ES-I3 (cell line): ENCODE results near the gene AIDA.
"Not testable (repeated sequence)": the region's sequence is repeated elsewhere in the genome, so short reads cannot be mapped to it uniquely, and the experiment has no call there.

Experiments used
- H3K36me3 ChIP-seq: 2 replicates; pipeline ENCODE4 v1.6.1; 2013; ENCODE audit warnings: mild to moderate bottlenecking, low read length, control low read depth, moderate library complexity; ENCODE audit not compliant: insufficient read depth
- H3K4me1 ChIP-seq: 2 replicates; pipeline ENCODE4 v1.6.1; 2013; ENCODE audit warnings: mild to moderate bottlenecking, control low read depth, low read length; ENCODE audit not compliant: insufficient read depth
- H3K9ac ChIP-seq: 2 replicates; pipeline ENCODE4 v1.6.1; 2013; ENCODE audit warnings: low read depth, mild to moderate bottlenecking, low read length, moderate library complexity
- H3K9me3 ChIP-seq: 2 replicates; pipeline ENCODE4 v1.6.1; 2013; ENCODE audit warnings: mild to moderate bottlenecking, low read length, moderate library complexity; ENCODE audit not compliant: control insufficient read depth, insufficient read depth

Gene AIDA

GRCh38 chr1:222712253-222713090, at the start of gene AIDA, which contains the start of gene BROX:
Gene AIDA, minus strand, starts transcription at chr1:222712491. Its CDS starts 174 bp downstream, at chr1:222712317.
Gene BROX, plus strand, starts transcription at chr1:222712564. Its CDS starts 3,136 bp downstream, at chr1:222715700.
- Histone ChIP-seq H3K9ac (peak within 1 kb of the TSS; percentile 97), H3K4me1 (peaks cover 6% of the 10 kb centered on the region; the same call in 1 of the 2 replicates), H3K36me3 (no peaks in the 10 kb centered on the region), H3K9me3 (no peaks in the 10 kb centered on the region)

- Histone ChIP-seq H3K9me3 (no peaks in the 10 kb centered on the region), H3K36me3 (no peaks in the 10 kb centered on the region), H3K4me1 (no peaks in the 10 kb centered on the region), H3K9ac (no peak overlapping the region)
These were observed 48.8 kb upstream of the AIDA start for GRCh38 chr1:222761083-222761482.

DNA sequence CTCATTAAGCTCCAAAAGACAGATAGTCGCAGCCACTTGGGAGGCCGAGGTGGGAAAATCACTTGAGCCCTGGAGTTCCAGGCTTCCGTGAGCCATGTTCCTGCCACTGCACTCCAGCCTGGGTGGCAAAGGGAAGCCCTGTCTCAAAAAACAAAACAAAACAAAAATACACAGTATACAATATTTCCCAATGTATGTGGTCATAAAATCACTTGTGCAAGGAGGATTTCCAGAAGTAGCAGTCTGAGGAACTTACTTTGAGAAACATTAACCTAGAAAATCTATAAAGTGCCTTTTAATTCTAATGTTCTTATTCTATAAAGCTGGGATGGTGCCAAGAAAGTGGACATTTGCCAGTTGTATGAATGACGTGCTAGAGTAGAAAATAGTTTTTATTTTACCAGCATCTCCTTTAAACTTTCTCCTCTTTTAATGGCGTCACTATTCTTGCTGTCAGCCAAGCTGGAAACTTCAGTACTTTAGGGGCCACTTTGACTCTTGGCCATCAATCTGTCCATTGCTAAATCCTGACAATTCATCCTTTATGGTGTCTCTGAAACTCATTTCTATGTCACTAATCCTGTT, 47.3 kb upstream of the AIDA start:
- Histone ChIP-seq H3K4me1 (no peaks in the 10 kb centered on the region), H3K9me3 (no peaks in the 10 kb centered on the region), H3K36me3 (no peaks in the 10 kb centered on the region), H3K9ac (no peak overlapping the region)

- no peaks in the 10 kb centered on the region for H3K4me1 ChIP-seq
- H3K9ac ChIP-seq: no peak overlapping the region
- H3K36me3 ChIP-seq: no peaks in the 10 kb centered on the region
- H3K9me3 ChIP-seq: no peaks in the 10 kb centered on the region
These were observed 45.5 kb upstream of the AIDA start for GRCh38 chr1:222757646-222758268.

DNA sequence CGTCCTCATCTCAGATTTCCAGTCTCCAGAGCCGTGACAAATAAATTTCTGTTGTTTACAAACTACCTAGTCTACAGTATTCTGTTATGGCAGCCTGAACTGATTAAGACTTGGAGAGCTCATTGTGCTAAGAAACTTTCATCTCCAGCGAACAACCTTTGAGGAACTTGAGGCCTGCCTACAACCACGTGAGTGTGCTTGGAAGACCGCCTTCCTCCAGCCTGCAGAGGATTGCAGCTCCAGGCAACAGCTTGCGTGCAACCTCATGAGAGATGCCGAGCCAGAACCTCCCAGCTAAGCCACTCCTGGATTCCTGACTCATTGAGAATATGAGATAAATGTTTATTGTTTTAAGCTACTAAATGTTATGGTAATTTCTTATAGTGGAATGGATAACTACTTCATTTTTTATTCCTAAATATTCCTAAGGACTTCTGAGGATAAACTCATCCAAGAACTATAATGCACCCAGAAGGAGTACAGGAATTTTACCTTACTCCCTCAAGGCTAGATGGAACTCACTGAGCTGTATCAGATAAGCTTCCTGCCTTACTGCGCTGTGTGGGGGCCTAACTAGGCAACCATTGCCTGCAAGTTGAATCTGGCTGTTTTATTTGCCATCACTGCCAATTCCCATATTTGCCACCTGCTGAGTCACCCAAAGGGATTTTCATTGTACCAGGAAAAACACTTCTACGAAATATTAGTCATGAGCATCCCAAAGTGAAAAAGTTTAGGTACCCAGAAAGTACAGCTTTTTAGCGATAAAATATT, 42.3 kb upstream of the AIDA start:
- H3K9me3 ChIP-seq: no peaks in the 10 kb centered on the region
- no peak overlapping the region for H3K9ac ChIP-seq
- H3K4me1 ChIP-seq: no peaks in the 10 kb centered on the region
- no peaks in the 10 kb centered on the region for H3K36me3 ChIP-seq

DNA sequence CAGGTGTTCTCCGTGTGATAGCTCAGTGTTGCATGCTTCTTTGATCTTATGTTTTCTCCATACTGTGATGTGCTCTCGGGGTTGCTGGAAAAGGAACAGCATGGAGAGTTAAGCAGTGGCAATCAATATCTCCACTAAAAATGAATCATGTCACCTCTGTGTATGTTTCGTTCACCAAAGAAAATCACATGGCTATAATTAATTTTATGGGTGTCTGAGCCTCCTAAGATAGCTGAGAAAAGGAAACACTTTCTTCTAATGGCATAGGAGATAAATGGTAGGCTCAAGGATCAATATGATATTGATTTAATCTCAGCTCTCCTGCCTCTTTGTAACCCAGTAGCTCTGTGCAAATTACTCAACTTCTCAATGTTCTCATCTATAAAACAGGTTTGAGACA, 39.0 kb upstream of the AIDA start:
- H3K9ac ChIP-seq: no peak overlapping the region
- no peaks in the 10 kb centered on the region for H3K9me3 ChIP-seq
- H3K4me1 ChIP-seq: no peaks in the 10 kb centered on the region
- H3K36me3 ChIP-seq: no peaks in the 10 kb centered on the region

DNA sequence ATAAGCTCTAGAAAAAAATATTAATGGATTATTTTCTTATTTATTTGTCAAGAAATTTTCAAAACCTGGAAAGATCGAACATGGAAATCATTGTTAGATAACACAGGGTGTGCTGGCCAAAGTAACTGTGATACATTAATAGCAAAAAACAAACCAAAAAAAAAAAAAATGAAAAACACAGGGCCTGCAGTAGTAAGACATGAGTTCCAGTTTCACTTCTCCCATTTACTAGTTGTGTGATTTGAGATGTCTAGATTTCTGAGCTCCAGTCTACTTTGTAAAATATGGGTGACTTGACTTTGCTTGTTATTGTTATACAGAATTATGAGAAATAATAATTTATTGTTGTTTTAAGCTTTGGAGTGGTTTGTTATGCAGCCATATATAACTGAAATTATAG, 38.4 kb upstream of the AIDA start:
- Histone ChIP-seq H3K9ac (no peak overlapping the region), H3K4me1 (no peaks in the 10 kb centered on the region), H3K36me3 (no peaks in the 10 kb centered on the region), H3K9me3 (no peaks in the 10 kb centered on the region)

DNA sequence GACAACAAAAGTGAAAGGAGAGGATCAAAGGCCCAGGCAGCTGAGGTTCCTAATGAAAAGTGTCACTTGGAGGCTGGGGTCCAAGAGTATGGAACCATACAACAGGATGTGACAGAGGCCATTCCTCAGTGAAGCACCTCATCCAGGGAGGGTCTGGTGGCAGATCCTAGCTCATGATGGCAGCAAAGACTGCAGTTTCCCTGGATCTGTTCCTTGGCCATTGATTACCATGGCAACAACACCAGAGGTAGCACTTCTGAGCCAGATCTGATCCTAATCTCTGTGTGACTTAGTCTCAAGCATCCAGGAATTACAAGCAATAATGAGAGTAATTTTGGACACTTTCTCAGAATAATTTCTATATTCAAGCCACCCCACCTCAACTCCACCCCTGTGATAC, 37.6 kb upstream of the AIDA start:
- no peak overlapping the region for H3K9ac ChIP-seq
- H3K4me1 ChIP-seq: no peaks in the 10 kb centered on the region
- no peaks in the 10 kb centered on the region for H3K9me3 ChIP-seq
- no peaks in the 10 kb centered on the region for H3K36me3 ChIP-seq

DNA sequence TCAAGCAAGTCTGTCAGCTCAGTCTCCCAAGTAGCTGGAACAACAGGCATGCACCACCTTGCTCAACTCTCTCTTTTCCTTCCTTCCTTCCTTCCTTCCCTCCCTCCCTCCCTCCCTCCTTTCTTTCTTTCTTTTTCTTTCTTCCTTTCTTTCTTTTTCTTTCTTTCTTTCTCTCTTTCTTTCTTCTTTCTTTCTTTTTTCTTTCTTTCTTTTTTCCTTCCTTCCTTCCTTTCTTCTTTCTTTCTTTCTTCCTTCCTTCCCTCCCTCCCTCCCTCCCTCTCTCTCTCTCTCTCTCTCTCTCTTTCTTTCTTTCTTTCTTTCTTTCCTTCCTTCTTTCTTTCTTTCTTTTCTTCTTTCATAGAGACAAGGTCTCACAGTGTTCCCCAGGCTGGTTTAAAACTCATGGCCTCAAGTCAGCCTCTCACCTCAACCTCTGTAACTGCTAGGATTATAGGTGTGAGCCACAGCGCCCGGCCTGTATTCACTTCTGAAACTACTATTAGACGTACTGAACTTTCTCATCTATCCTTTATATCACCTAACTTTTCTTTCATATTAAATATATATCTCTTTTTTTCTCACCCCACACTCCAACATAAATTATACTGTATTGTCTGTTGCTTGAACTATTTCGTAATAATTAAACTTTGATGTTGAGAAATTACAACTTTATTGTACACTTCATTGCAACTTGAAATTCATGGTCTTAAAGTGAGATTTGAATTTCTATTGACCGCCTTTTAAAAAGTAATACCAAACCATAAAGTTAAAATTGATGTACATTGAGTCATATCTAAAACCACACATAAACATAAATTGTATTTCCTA, 29.6 kb upstream of the AIDA start:
- H3K9me3 ChIP-seq, H3K4me1 ChIP-seq, H3K9ac ChIP-seq, H3K36me3 ChIP-seq: not testable (repeated sequence)

DNA sequence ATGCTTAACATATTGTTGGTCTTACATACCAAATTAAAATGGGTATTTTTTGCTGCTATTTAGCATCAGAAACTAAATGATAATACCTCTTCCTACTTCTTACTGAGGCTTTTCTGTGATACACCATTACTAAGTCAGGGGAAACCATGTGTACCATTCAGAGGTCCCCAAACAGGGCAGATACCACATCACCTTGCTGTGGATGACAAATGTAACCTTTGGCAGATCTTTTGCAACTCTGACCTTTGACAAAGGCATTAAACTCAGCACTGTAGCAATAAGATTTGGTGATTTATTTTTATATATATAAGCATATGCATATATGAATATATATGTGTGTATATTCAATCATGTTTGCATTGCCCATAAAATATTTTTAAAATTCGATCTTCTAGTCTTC, 27.6 kb upstream of the AIDA start:
- H3K36me3 ChIP-seq: no peaks in the 10 kb centered on the region
- H3K9me3 ChIP-seq: no peaks in the 10 kb centered on the region
- no peak overlapping the region for H3K9ac ChIP-seq
- peaks cover 19% of the 10 kb centered on the region for H3K4me1 ChIP-seq

GRCh38 chr1:222739465-222739864, 27.2 kb upstream of the AIDA start:
- H3K36me3 ChIP-seq: no peaks in the 10 kb centered on the region
- H3K9ac ChIP-seq: no peak overlapping the region
- H3K9me3 ChIP-seq: no peaks in the 10 kb centered on the region
- peaks cover 19% of the 10 kb centered on the region for H3K4me1 ChIP-seq

DNA sequence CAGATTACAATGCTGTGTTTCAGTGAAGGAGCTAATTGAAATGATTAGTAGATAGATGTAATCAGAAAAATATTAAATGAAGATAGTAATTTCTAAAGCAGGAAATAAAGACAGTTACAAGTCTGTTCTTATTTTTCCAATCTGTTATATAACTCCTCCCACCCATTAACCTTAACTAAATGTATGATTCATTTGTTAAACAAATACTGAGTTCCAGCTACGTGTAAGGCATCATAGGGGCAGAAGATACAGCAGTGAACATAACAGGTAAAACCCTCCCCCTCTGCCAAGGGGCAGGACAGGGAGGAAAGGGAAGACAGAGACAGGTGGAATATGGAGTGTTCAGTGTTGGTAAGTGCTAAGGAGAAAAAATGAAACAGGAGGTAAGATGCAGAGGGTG, 24.7 kb upstream of the AIDA start, which contains the start of gene FAM177B:
Gene FAM177B (plus strand): TSS at position 231 of the 400 bp plus-strand sequence. CDS start 9,344 bp downstream, outside the sequence.
- Histone ChIP-seq H3K36me3 (no peaks in the 10 kb centered on the region), H3K9ac (peak within 1 kb of the TSS; percentile 2; the same call in 1 of the 2 replicates), H3K9me3 (no peaks in the 10 kb centered on the region), H3K4me1 (peaks cover 19% of the 10 kb centered on the region)

- no peaks in the 10 kb centered on the region for H3K36me3 ChIP-seq
- H3K9me3 ChIP-seq: no peaks in the 10 kb centered on the region
- peaks cover 19% of the 10 kb centered on the region for H3K4me1 ChIP-seq
- peak overlapping the region; percentile 2; the same call in 1 of the 2 replicates for H3K9ac ChIP-seq
These were observed 24.2 kb upstream of the AIDA start for GRCh38 chr1:222736470-222736869.
